A549 (cell line): ENCODE measurements around the gene FLNB. TPM values are rescaled to one million over a fixed set of nuclear protein-coding genes. Genes with fewer than 3 reads are reported as not detected.

Experiments used
- ATAC-seq, 2 experiments: fragments of 200-7000 bp in 1 of 2; fragments of >200 bp in 1 of 2; cut with Nextera tagmentation in 1 of 2; cut with Tn5 transposase in 1 of 2; 3 replicates each; pipeline versions ENCODE4 v1.8.0 to v1.9.1; 2018 to 2020; ENCODE audit warnings: mild to moderate bottlenecking in 1 of 2, moderate library complexity in 1 of 2
- CTCF ChIA-PET: fragments of 300-600 bp; sonication (Branson Sonifier 250); formaldehyde crosslinking; extraction: SDS; loops from one replicate; lab custom pipeline; 2021; ENCODE audit warnings: antibody characterized with exemption, inconsistent platforms; lab: Yijun Ruan, JAX
- POLR2A ChIA-PET: fragments of 350-600 bp; formaldehyde crosslinking; extraction: SDS; loops from one replicate; lab custom pipeline; 2021; ENCODE audit warnings: antibody characterized with exemption, inconsistent platforms; lab: Yijun Ruan, JAX
- DNase-seq, 2 experiments: peaks; one replicate each; pipeline versions ENCODE4 v3.0.0 to v3.0.0-alpha.2; 2011 to 2016; ENCODE audit warnings: low read depth in 1 of 2, low spot score in 1 of 2
- FAIRE-seq: peaks from 2 replicates; lab custom pipeline; 2011; peaks lifted over from hg19 to GRCh38; lab: Jason Lieb, UNC
- H3K27ac ChIP-seq, 2 experiments: fragments of >200 bp; sonication (Bioruptor Twin); formaldehyde crosslinking; 3 replicates each; pipeline ENCODE4 v1.5.1; 2016 to 2017
- H3K4me1 ChIP-seq: fragments of >200 bp; sonication (Bioruptor Twin); formaldehyde crosslinking; 3 replicates; pipeline ENCODE4 v1.6.1; 2016
- H3K4me2 ChIP-seq: fragments of >200 bp; sonication (Bioruptor Twin); formaldehyde crosslinking; 3 replicates; pipeline ENCODE4 v1.6.1; 2016
- H3K4me3 ChIP-seq: fragments of >200 bp; sonication (Bioruptor Twin); formaldehyde crosslinking; 3 replicates; pipeline ENCODE4 v1.5.1; 2016
- H3K9me3 ChIP-seq: fragments of >200 bp; sonication (Bioruptor Twin); formaldehyde crosslinking; 3 replicates; pipeline ENCODE4 v1.6.1; 2016
- BHLHE40 ChIP-seq: IDR thresholded peaks from 2 replicates; pipeline ENCODE4 v1.6.1; 2012; ENCODE audit warnings: low read depth, low read length, inconsistent platforms
- CBX2 ChIP-seq: fragments of 200-600 bp; sonication (generic); IDR thresholded peaks from 2 replicates; pipeline ENCODE4 v1.6.1; 2016; ENCODE audit warnings: low read depth, mild to moderate bottlenecking, borderline replicate concordance
- ELK1 ChIP-seq: fragments of 150-350 bp; IDR thresholded peaks from 2 replicates; pipeline ENCODE4 v1.6.1; 2014; ENCODE audit warnings: low read depth, mild to moderate bottlenecking, low read length
- ESRRA ChIP-seq: fragments of 150-350 bp; IDR thresholded peaks from 2 replicates; pipeline ENCODE4 v1.6.1; 2014; ENCODE audit warnings: mild to moderate bottlenecking, low read length, borderline replicate concordance
- FOSB ChIP-seq: fragments of 250-450 bp; sonication (Bioruptor Pico); IDR thresholded peaks from 2 replicates; pipeline ENCODE4 v1.5.0; 2020; ENCODE audit warnings: mild to moderate bottlenecking, moderate library complexity
- FOSL2 ChIP-seq, 2 experiments: fragments of 450-650 bp in 1 of 2; fragments of >200 bp in 1 of 2; sonication (Bioruptor Twin) in 1 of 2; formaldehyde crosslinking; IDR thresholded peaks; 2 replicates each; pipeline versions ENCODE4 v1.5.0 to v1.6.1; 2016 to 2020; ENCODE audit warnings: mild to moderate bottlenecking in 1 of 2, moderate library complexity in 1 of 2
- FOXS1 ChIP-seq: fragments of 250-450 bp; sonication (Bioruptor Pico); IDR thresholded peaks from 2 replicates; pipeline ENCODE4 v1.5.0; 2020; ENCODE audit warnings: mild to moderate bottlenecking, moderate library complexity
- HOXA7 ChIP-seq: fragments of 250-450 bp; sonication (Bioruptor Pico); IDR thresholded peaks from 2 replicates; pipeline ENCODE4 v1.5.0; 2020; ENCODE audit warnings: mild to moderate bottlenecking, moderate library complexity
- HOXB5 ChIP-seq: fragments of 250-450 bp; sonication (Bioruptor Pico); IDR thresholded peaks from 2 replicates; pipeline ENCODE4 v1.5.0; 2020; ENCODE audit warnings: mild to moderate bottlenecking, moderate library complexity
- JUN ChIP-seq, 2 experiments: fragments of >200 bp; sonication (Bioruptor Twin); formaldehyde crosslinking; IDR thresholded peaks; 2 replicates in 1 of 2; 3 replicates in 1 of 2; pipeline ENCODE4 v1.6.1; 2016 to 2017
- KDM1A ChIP-seq: fragments of 200-600 bp; sonication (generic); IDR thresholded peaks from 2 replicates; pipeline ENCODE4 v1.6.1; 2016; ENCODE audit warnings: low read depth, mild to moderate bottlenecking
- MAZ ChIP-seq: fragments of 150-350 bp; IDR thresholded peaks from 2 replicates; pipeline ENCODE4 v1.6.1; 2014; ENCODE audit warnings: antibody characterized with exemption, low read depth, low read length, borderline replicate concordance
- PBX3 ChIP-seq: IDR thresholded peaks from 2 replicates; pipeline ENCODE4 v1.6.1; 2012
- POLR2A ChIP-seq: IDR thresholded peaks from 2 replicates; pipeline ENCODE4 v1.6.1; 2012; ENCODE audit warnings: mild to moderate bottlenecking, low read length
- RARB ChIP-seq: fragments of 250-450 bp; sonication (Bioruptor Pico); IDR thresholded peaks from 2 replicates; pipeline ENCODE4 v1.8.0; 2021; ENCODE audit warnings: mild to moderate bottlenecking, moderate library complexity
- RFX5 ChIP-seq: fragments of 450-650 bp; IDR thresholded peaks from 2 replicates; pipeline ENCODE4 v1.7.1; 2014; ENCODE audit warnings: antibody characterized with exemption, mild to moderate bottlenecking, moderate library complexity
- USF2 ChIP-seq: fragments of 450-650 bp; IDR thresholded peaks from 2 replicates; pipeline ENCODE4 v1.6.1; 2014; ENCODE audit warnings: antibody characterized with exemption
- ZC3H11A ChIP-seq: fragments of 450-650 bp; IDR thresholded peaks from 2 replicates; pipeline ENCODE4 v1.6.1; 2014; ENCODE audit warnings: antibody characterized with exemption, mild to moderate bottlenecking
- WGBS: methylation state at CpG from one replicate; pipeline ENCODE4 v1.1.6; 2017; ENCODE audit errors: missing lambda C conversion rate; 5-methylcytosine and 5-hydroxymethylcytosine counted together
- polyA plus RNA-seq, 4 experiments: library from polyadenylated mRNA; depleted of rRNA in 3 of 4; stranded (reverse); fragments of >200 nt; fragmentation: RNase III in 1 of 4; extraction: RNeasy Plus Mini Kit Qiagen cat#74134 plus additional on column Dnase treatment in 1 of 4; gene quantifications; 2 replicates in 3 of 4; 3 replicates in 1 of 4; pipeline ENCODE4 v1.2.3, GENCODE V29; 2011 to 2017

The FLNB gene
- polyA plus RNA-seq, 2 of the 4 experiments (the other 2 are of a cell fraction): 235 to 439 TPM

- Histone ChIP-seq H3K27ac (no peak overlapping the region), H3K4me3 (no peak overlapping the region), H3K4me2 (no peak overlapping the region), H3K4me1 (peaks cover 27% of the 10 kb centered on the region), H3K9me3 (no peaks in the 10 kb centered on the region)
- no peak for DNase-seq
- no peak for ATAC-seq
- 90% methylated on average over 10 of the region's 11 CpGs for WGBS
- ChIA-PET CTCF (interaction anchor here (1.0 to 9.0 kb wide), 8 partner anchors 17 to 231 kb away, joined by 3 to 172 read pairs (median 8); partner anchors contain the start of genes HTD2 and RPP14), POLR2A (interaction anchor here (0.6 to 1.3 kb wide), 2 partner anchors 13 to 122 kb away, joined by 3 to 4 read pairs; partner anchors contain the start of genes HTD2 and RPP14)
- FAIRE-seq: no peak
- TF ChIP-seq ESRRA: no peak
- 0 out of 2 replicates have a peak, but pooled peaks have one; percentile 7 for TF ChIP-seq USF2
- TF ChIP-seq, all 56 proteins: peak for 1
These were observed 176.2 kb downstream of the FLNB start for GRCh38 chr3:58184309-58184981.

GRCh38 chr3:58184982-58185360, 176.7 kb downstream of the FLNB start:
- POLR2A ChIA-PET: interaction anchor here (1.3 kb wide), 1 partner anchor 121 kb away, joined by 3 read pairs; the partner anchor contains the start of genes HTD2 and RPP14
- no peak overlapping the region for H3K4me2 ChIP-seq
- no peak overlapping the region for H3K4me3 ChIP-seq
- H3K27ac ChIP-seq: no peak overlapping the region
- DNase-seq (no peak), FAIRE-seq (no peak), ATAC-seq (no peak)
- CTCF ChIA-PET: interaction anchor here (1.2 to 9.0 kb wide), 5 partner anchors 18 to 230 kb away, joined by 4 to 172 read pairs (median 14); partner anchors contain the start of genes HTD2 and RPP14
- TF ChIP-seq MAZ: no peak
- TF ChIP-seq KDM1A: no peak
- TF ChIP-seq FOXS1 (CRISPR knock-in tag): no peak
- TF ChIP-seq JUN (IDR thresholded peaks at IDR 0.05): no peak
- TF ChIP-seq RFX5: no peak
- no peak for TF ChIP-seq BHLHE40
- no peak for TF ChIP-seq POLR2A
- TF ChIP-seq HOXB5: no peak
- no peak for TF ChIP-seq ELK1
- no peak for TF ChIP-seq HOXA7 (CRISPR knock-in tag)
- no peak for TF ChIP-seq ZC3H11A
- TF ChIP-seq CBX2: no peak
- no peak for TF ChIP-seq FOSL2 (IDR thresholded peaks at IDR 0.05)
- TF ChIP-seq FOSL2 (CRISPR knock-in tag; IDR thresholded peaks at IDR 0.05): no peak
- TF ChIP-seq FOSB (CRISPR knock-in tag): no peak
- TF ChIP-seq RARB (CRISPR knock-in tag): no peak
- WGBS: 92% methylated on average over 7 of the region's 7 CpGs
- H3K4me1 ChIP-seq: peaks cover 27% of the 10 kb centered on the region
- H3K9me3 ChIP-seq: no peaks in the 10 kb centered on the region

GRCh38 chr3:58188173-58188564, 179.9 kb downstream of the FLNB start:
- 31% methylated on average over 6 of the region's 6 CpGs for WGBS

More at GRCh38 chr3:58188173-58188564, 179.9 kb downstream of the FLNB start:
- TF ChIP-seq FOSL2 (IDR thresholded peaks at IDR 0.05): no peak
- TF ChIP-seq FOSL2 (CRISPR knock-in tag; IDR thresholded peaks at IDR 0.05): peak; percentile 35; the same call in 1 of the 2 replicates
- TF ChIP-seq PBX3: no peak
- no peak for DNase-seq
- ChIA-PET CTCF (interaction anchor here (0.7 to 9.0 kb wide), 29 partner anchors 9 to 337 kb away, joined by 3 to 172 read pairs (median 4); partner anchors contain the start of genes ABHD6, HTD2 and RPP14), POLR2A (interaction anchor here (1.0 kb wide), 2 partner anchors 29 to 113 kb away, joined by 3 to 5 read pairs; no protein-coding TSS in a partner anchor)
- no peak for ATAC-seq
- Histone ChIP-seq H3K27ac (peak overlapping the region in 1 of 2 experiments; percentile 44; a peak in 1 of 6 replicates), H3K9me3 (no peaks in the 10 kb centered on the region), H3K4me2 (0 out of 3 replicates have a peak overlapping the region, but pooled peaks have one; percentile 14), H3K4me1 (peaks cover 12% of the 10 kb centered on the region), H3K4me3 (no peak overlapping the region)
- no peak for FAIRE-seq
